Right lobe of liver (tissue), 6 donors: Measurements from ENCODE around the gene USP19. TPM values are rescaled to one million over a fixed set of nuclear protein-coding genes. Genes with fewer than 3 reads are reported as not detected.

Experiments
- ATAC-seq, 4 donors: fragments of 200-7000 bp; cut with Tn5 transposase; one replicate each; pipeline ENCODE4 v1.9.1; 2020; ENCODE audit warnings: mild to moderate bottlenecking in 4 of 4, moderate library complexity in 4 of 4
- DNase-seq, 3 donors: peaks; one replicate each; pipeline ENCODE4 v3.0.0-alpha.2; 2020
- H3K27ac ChIP-seq, 3 donors: fragments of 200-600 bp; one replicate each; pipeline ENCODE4 v1.8.0; 2022
- H3K27me3 ChIP-seq, 2 donors: fragments of 200-600 bp; one replicate each; pipeline ENCODE4 v1.8.0; 2022
- H3K36me3 ChIP-seq, 4 donors: fragments of 200-600 bp; sonication (generic) in 1 of 4; one replicate each; pipeline versions ENCODE4 v1.5.1 to v1.8.0; 2017 to 2022; ENCODE audit warnings: control low read depth in 1 of 4
- H3K4me1 ChIP-seq, 4 donors: fragments of 200-600 bp; sonication (generic) in 1 of 4; one replicate each; pipeline versions ENCODE4 v1.5.1 to v1.8.0; 2017 to 2022; ENCODE audit warnings: control low read depth in 1 of 4
- H3K4me3 ChIP-seq, 3 donors: fragments of 200-600 bp; one replicate each; pipeline ENCODE4 v1.8.0; 2022
- H3K9me3 ChIP-seq, 4 donors: fragments of 200-600 bp; sonication (generic) in 1 of 4; one replicate each; pipeline versions ENCODE4 v1.5.1 to v1.8.0; 2017 to 2022; ENCODE audit warnings: control low read depth in 1 of 4
- POLR2A ChIP-seq: fragments of 450-650 bp; IDR thresholded peaks from one replicate; pipeline ENCODE4 v1.6.1; 2017; ENCODE audit warnings: antibody characterized with exemption, mild to moderate bottlenecking
- WGBS: methylation state at CpG from one replicate; pipeline ENCODE4 v1.1.6; 2018; ENCODE audit warnings: low coverage, low lambda C conversion rate; ENCODE audit not compliant: insufficient coverage; ENCODE audit errors: missing lambda C conversion rate; 5-methylcytosine and 5-hydroxymethylcytosine counted together
- intact Hi-C, 2 donors: fragments of 100-400 bp; cut with DNase I; formaldehyde crosslinking; loops; one replicate each; pipeline versions ENCODE4 v1.11.2 to v1.14.1; 2022
- microRNA-seq, 2 donors: library from miRNA; unstranded; fragments of <30 nt; microRNA quantifications; one replicate each; pipeline ENCODE4, GENCODE V29; 2019 to 2020
- small RNA-seq, 2 experiments: library from RNA; depleted of rRNA; stranded (forward); fragments of <200 nt; gene quantifications; one replicate each; pipeline ENCODE3, GENCODE V24; 2016
- total RNA-seq, 6 experiments: library from RNA; depleted of rRNA in 2 of 6; stranded (reverse); fragments of >200 nt in 2 of 6; fragmentation: NEBNext Ultra II Directional in 3 of 6; extraction: Animal tissue kit (Norgen Biotek cat#: 25700) in 3 of 6; gene quantifications; one replicate each; pipeline versions ENCODE4 v1.1.0 to v1.2.4, GENCODE V29; 2016 to 2023
- TF ChIP-seq, protein P1 (sequence below), 4 donors: fragments of 200-600 bp in 3 of 4; fragments of 450-650 bp in 1 of 4; IDR thresholded peaks; one replicate each; pipeline versions ENCODE4 v1.5.1 to v1.8.0; 2016 to 2022; ENCODE audit warnings: antibody characterized with exemption in 4 of 4, mild to moderate bottlenecking in 2 of 4
- donor health status: DM: no; HTN: yes; CAD: no.
- donor health status: DM: no; HTN: no; CAD: no.
- donor health status: DM: no; HTN: no; CAD: no.
- donor health status: DM: no; HTN: yes; CAD: no.
- donor health status: DM: no; HTN: yes; CAD: no.

Gene USP19
- total RNA-seq, 6 experiments from 2014 or later = 28.0 to 39.0 (median 34.1) TPM

- Histone ChIP-seq H3K27me3 (no peaks in the 10 kb centered on the region), H3K4me1 (no peaks in the 10 kb centered on the region), H3K27ac (no peak overlapping the region), H3K36me3 (peaks cover 0 to 37% (median 18%) of the 10 kb centered on the region in 4 donors), H3K9me3 (no peaks in the 10 kb centered on the region), H3K4me3 (no peak overlapping the region)
- ATAC-seq = no peak
- WGBS = 94% methylated on average over 2 of the region's 2 CpGs
- no peak for DNase-seq
- TF ChIP-seq, protein P1, sequence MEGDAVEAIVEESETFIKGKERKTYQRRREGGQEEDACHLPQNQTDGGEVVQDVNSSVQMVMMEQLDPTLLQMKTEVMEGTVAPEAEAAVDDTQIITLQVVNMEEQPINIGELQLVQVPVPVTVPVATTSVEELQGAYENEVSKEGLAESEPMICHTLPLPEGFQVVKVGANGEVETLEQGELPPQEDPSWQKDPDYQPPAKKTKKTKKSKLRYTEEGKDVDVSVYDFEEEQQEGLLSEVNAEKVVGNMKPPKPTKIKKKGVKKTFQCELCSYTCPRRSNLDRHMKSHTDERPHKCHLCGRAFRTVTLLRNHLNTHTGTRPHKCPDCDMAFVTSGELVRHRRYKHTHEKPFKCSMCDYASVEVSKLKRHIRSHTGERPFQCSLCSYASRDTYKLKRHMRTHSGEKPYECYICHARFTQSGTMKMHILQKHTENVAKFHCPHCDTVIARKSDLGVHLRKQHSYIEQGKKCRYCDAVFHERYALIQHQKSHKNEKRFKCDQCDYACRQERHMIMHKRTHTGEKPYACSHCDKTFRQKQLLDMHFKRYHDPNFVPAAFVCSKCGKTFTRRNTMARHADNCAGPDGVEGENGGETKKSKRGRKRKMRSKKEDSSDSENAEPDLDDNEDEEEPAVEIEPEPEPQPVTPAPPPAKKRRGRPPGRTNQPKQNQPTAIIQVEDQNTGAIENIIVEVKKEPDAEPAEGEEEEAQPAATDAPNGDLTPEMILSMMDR (IDR thresholded peaks at IDR 0.05) = no peak
- no peak for TF ChIP-seq POLR2A
- intact Hi-C loops = no loop called here
Measured at GRCh38 chr3:49079270-49079669, 41.4 kb downstream of the USP19 start.

GRCh38 chr3:49076646-49077045 lies 44.0 kb downstream of the USP19 start:
- no peaks in the 10 kb centered on the region for H3K9me3 ChIP-seq
- peaks cover 0 to 63% (median 30%) of the 10 kb centered on the region in 4 donors for H3K36me3 ChIP-seq
- DNase-seq = peak in 1 of 3 donors; percentile 6
- 100% methylated on average over 3 of the region's 4 CpGs for whole genome bisulfite sequencing
- intact Hi-C loops = no loop called here
- no peaks in the 10 kb centered on the region for H3K27me3 ChIP-seq
- no peak for ATAC-seq
- H3K4me3 ChIP-seq = no peak overlapping the region
- no peaks in the 10 kb centered on the region for H3K4me1 ChIP-seq
- no peak overlapping the region for H3K27ac ChIP-seq
- TF ChIP-seq, protein P1 (IDR thresholded peaks at IDR 0.05) = no peak
- no peak for TF ChIP-seq POLR2A

DNA sequence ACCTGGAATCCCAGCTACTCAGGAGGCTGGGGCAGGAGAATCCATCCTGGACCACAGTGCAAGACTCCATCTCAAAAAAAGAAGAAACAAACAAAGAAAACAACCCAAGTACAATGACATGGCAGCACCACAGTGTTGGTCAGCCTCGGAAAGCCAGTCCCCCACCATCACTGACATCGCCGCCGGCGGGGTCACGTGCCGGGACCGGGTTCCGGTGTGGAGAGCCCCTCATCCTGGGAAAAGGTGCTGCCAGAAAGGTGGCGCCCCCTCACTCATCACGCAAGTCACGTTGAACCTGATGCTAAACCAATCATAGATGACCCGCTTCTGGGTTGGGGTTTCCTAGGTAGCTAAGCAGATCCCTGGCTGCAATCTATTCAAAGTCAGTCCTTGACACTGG lies 44.5 kb downstream of the USP19 start:
- Histone ChIP-seq H3K36me3 (peaks cover 0 to 68% (median 34%) of the 10 kb centered on the region in 4 donors), H3K27me3 (no peaks in the 10 kb centered on the region), H3K4me1 (no peaks in the 10 kb centered on the region), H3K27ac (no peak overlapping the region), H3K9me3 (no peaks in the 10 kb centered on the region), H3K4me3 (no peak overlapping the region)
- TF ChIP-seq, protein P1 (IDR thresholded peaks at IDR 0.05) = no peak
- no peak for TF ChIP-seq POLR2A
- DNase-seq (peak in 1 of 3 donors; percentile 44), ATAC-seq (no peak)
- intact Hi-C loops = no loop called here
- WGBS = 83% methylated on average over 5 of the region's 13 CpGs

Small RNAs within 50 kb of the gene (microRNA-seq; reads per million reads assigned to microRNA genes)
- gene MIR6890 = 0 reads per million in 2 donors

Small RNAs within 50 kb of the gene (small RNA-seq; reads per million reads assigned to genes)
- 0 reads per million in 2 experiments for gene RN7SL182P

Other genes starting within 250 kb of the USP19 start
- gene SLC25A20, start 221.9 kb downstream of the USP19 start, total RNA-seq = 100 to 1,000 TPM in 2 of 6 experiments, 10 to 100 TPM in 4; 54.4 to 114 (median 82.3) TPM
- gene ARIH2, start 202.0 kb downstream of the USP19 start, total RNA-seq = 10 to 100 TPM; 34.4 to 44.9 (median 38.2) TPM
- 10 to 100 TPM in 5 of 6 experiments, 1 to 10 TPM in 1; 7.7 to 19.2 (median 11.1) TPM for gene P4HTM, start 130.6 kb downstream of the USP19 start, total RNA-seq
- gene WDR6, start 113.4 kb downstream of the USP19 start, total RNA-seq = 10 to 100 TPM; 35.7 to 72.9 (median 65.4) TPM
- 10 to 100 TPM in 2 of 6 experiments, 1 to 10 TPM in 4; 7.5 to 17.0 (median 8.1) TPM for gene DALRD3, start 102.2 kb downstream of the USP19 start, total RNA-seq
- 100 to 1,000 TPM in 1 of 6 experiments, 10 to 100 TPM in 5; 39.2 to 100 (median 44.8) TPM for gene NDUFAF3, start 98.7 kb downstream of the USP19 start, total RNA-seq
- gene IMPDH2, start 91.4 kb downstream of the USP19 start, total RNA-seq = 10 to 100 TPM; 32.0 to 57.3 (median 39.0) TPM
- 10 to 100 TPM; 21.9 to 35.7 (median 31.7) TPM for gene QRICH1, start 26.8 kb downstream of the USP19 start, total RNA-seq
- 100 to 1,000 TPM in 2 of 6 experiments, 10 to 100 TPM in 4; 81.5 to 148 (median 93.5) TPM for gene QARS1, start 16.1 kb downstream of the USP19 start, total RNA-seq
- 100 to 1,000 TPM; 129 to 192 (median 163) TPM for gene LAMB2, start 12.2 kb upstream of the USP19 start, total RNA-seq
- gene CCDC71, start 45.5 kb upstream of the USP19 start, total RNA-seq = 10 to 100 TPM in 2 of 6 experiments, 1 to 10 TPM in 4; 8.0 to 18.9 (median 8.6) TPM
- gene KLHDC8B, start 50.8 kb upstream of the USP19 start, total RNA-seq = 10 to 100 TPM; 10.4 to 15.2 (median 11.5) TPM
- 1 to 10 TPM; 1.6 to 2.3 (median 2.0) TPM for gene C3orf62, start 156.4 kb upstream of the USP19 start, total RNA-seq
- 10 to 100 TPM; 10.0 to 26.3 (median 22.2) TPM for gene USP4, start 219.2 kb upstream of the USP19 start, total RNA-seq
- gene GPX1, start 237.5 kb upstream of the USP19 start, total RNA-seq = 100 to 1,000 TPM; 127 to 455 (median 278) TPM